ENCODE measurements around the gene BLACAT1. TPM values are rescaled to one million over a fixed set of nuclear protein-coding genes. Genes with fewer than 3 reads are reported as not detected.

Gene BLACAT1
- under 0.01 TPM in 1 of 2 replicates, not detected in the other for total RNA-seq

GRCh38 chr1:205455581-205456382, at the start of gene BLACAT1:
Gene BLACAT1, minus strand, starts transcription at chr1:205456045.

GRCh38 chr1:205504311-205505075, 48.6 kb upstream of the BLACAT1 start, which contains the start of gene CDK18:
Gene CDK18, plus strand, starts transcription at chr1:205504669. Its CDS starts 18,499 bp downstream, at chr1:205523168.

GRCh38 chr1:205421798-205422197, 34.0 kb downstream of the BLACAT1 start, which contains the start of gene LEMD1:
Gene LEMD1, minus strand, starts transcription at chr1:205422056. Its CDS starts 1,520 bp downstream, at chr1:205420536.

Small RNA genes lying within 50 kb of the gene (small RNA-seq; reads per million reads assigned to genes)
- not detected for gene MIR135B

Other genes starting within 250 kb of the BLACAT1 start
- 10.6 and 10.8 TPM in 2 replicates for gene DSTYK, start 244.3 kb downstream of the BLACAT1 start, total RNA-seq
- 1.7 and 2.2 TPM in 2 replicates for gene TMCC2, start 228.1 kb downstream of the BLACAT1 start, total RNA-seq
- 0.86 and 0.93 TPM in 2 replicates for gene NUAK2, start 134.3 kb downstream of the BLACAT1 start, total RNA-seq
- not detected in 2 replicates for gene KLHDC8A, start 99.1 kb downstream of the BLACAT1 start, total RNA-seq
- gene LEMD1, start 34.0 kb downstream of the BLACAT1 start, total RNA-seq: not detected in 2 replicates
- gene CDK18, start 48.6 kb upstream of the BLACAT1 start, total RNA-seq: 0.13 and 0.22 TPM in 2 replicates
- 87.1 and 92.8 TPM in 2 replicates for gene ELK4, start 176.0 kb upstream of the BLACAT1 start, total RNA-seq
- 7.0 and 10.1 TPM in 2 replicates for gene SLC45A3, start 224.5 kb upstream of the BLACAT1 start, total RNA-seq

Data from thoracic aorta endothelial cell (primary cell).